NOMO-1 treated with DMSO at 0.1 percent for 48 hours (cell line): ENCODE measurements around the gene TAGLN.

Experiments used
- DNase-seq: peaks from one replicate; lab custom pipeline; 2025; ENCODE audit not compliant: unreplicated experiment; lab: John Stamatoyannopoulos, UW

TAGLN gene

DNA sequence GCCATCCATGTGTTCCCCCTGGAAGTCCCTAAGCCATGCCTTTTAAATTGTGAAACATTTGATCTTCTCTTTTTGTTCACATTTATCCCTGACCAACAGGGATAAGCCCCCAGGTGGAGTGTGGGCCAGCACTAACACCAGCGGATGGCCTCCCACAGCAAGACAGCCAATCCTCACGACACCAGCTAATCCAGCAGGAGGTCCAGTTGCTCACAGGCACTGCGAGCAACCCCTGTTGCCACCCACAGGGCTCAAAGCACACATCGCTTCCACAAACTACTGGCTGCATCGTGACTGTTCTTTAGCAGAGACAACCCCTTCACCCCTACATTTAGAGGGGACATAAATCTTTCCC lies 30.7 kb downstream of the TAGLN start:
- DNase-seq: no peak

DNA sequence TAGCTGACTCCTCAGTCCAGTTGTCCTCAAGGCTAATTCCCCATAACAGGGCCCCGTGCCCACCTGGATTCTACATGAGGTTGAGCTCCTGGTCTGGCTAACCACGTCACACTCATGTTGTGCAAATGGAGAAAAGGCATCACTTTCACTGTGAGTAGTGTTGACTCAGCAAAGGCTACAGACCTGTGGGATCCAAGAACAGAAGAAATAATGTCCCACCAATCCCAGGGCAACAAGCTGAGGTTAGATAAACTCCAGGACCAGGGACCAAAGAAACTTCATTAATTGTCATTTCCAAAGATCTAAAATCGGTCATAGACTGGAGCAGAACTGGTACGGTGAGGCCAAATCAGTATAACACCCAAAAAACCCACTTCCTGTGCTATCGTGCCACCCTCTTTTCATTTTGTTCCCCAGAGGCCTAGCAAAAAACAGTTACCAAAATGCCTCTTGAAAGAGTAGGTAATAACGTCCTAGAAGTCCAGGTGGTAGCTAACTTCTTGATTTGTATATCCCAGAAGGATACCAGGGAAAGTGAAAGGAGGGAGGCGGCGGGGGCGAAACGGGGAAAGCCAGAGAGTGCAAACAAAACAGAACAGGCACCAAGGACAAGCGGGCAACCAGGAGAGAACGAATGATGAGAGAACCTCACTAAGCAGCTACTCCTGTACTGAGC lies 31.3 kb downstream of the TAGLN start:
- DNase-seq: no peak

DNA sequence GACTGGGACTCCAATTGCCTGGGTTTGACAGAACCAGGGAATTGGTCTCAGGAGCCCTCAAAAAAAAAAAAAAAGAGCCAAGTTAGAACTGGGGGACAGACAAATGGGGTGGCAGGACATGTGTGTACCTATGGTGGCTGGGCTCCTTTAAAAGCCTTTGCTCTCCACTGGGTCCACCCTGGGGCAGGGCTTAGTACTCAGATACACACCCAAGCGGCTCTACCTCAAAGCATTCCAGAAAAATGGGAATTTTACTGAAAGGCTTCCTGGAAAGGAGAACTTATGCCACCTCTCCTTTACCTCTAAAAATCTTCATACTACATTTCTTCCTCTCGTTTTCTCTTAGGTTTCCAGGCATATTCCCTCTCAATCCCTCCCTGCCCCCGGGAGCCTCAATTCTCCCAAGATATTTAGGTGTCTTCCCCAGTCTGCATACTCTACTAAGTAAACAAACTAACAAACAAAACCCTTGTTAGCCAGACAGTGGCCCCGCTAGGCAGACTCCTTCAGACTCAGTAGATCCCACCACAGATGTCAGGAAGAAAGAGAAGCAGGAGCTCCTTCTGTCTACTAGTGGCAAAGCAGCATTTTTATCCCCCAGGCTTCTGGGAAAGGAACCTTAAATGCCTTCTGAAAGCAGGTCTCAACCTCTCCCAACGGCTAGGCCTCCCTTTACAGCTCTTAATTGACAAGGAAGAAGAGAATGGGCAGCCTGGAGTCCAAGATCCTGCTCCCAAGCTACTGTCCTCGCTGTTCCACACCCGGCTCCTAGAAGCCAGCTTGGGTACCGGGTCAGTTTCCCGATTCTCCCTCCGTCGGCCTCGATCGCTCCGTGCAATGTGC lies 32.0 kb downstream of the TAGLN start:
- DNase-seq: no peak

DNA sequence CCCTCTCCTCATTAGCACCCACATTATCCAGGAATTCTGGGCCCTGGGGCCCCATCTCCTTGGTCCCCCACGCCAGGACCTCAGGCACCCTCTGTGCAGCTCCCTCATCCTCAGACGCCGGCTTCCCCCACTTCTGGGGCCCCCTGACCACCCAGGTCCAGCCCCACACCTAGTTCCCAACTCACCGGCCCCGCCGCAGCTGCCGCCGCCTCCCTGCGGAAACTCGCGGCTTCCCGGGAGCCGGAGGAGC lies 32.6 kb downstream of the TAGLN start, which contains the start of gene PCSK7:
TSS of gene PCSK7 (minus strand) at position 232 of the 250 bp plus-strand sequence. CDS start 2,229 bp downstream, outside the sequence.
- no peak for DNase-seq

DNA sequence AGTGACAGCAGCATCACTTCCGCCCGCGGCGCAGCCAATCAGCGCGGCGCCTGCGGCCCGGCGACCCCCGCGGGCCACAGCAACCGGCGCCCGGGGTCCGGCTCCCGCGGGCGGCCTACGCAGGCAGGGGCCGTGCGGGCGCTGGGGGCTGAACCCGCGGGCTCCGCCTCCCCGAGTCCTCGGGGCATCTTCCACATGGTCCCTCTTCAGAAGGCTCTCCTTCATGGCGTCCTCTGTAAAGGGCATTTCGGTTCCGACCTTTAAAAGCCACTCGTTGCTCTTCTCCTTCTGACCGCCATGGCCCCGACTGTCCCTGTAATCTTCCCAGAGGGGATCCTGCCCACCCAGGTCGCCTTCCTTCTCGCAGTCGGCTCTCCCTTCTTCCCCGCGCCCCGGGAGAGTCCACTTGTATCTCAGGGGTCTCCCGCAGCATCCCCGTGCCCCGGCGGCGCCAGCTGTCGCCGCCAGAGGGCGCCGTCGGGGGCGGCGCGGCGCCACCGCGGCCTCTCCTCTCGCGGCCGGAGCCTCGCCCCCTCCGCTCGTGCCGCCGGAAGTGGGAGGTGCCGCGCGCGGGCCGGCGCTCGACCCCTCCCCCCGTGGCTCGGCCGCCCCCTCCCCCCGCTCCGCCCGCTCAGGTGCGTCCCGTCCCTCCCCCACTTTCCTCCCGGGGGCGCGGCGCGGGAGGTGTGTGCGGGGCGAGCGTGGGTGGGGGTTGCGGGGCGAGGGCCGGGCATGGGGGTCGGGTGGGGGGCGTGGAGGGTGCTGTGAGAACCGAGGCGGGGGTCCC lies 33.1 kb downstream of the TAGLN start, which contains the start of gene RNF214:
TSS of gene RNF214 (plus strand) at position 580 of the 787 bp plus-strand sequence. CDS start 1,602 bp downstream, outside the sequence.
- peak; percentile 69 for DNase-seq

DNA sequence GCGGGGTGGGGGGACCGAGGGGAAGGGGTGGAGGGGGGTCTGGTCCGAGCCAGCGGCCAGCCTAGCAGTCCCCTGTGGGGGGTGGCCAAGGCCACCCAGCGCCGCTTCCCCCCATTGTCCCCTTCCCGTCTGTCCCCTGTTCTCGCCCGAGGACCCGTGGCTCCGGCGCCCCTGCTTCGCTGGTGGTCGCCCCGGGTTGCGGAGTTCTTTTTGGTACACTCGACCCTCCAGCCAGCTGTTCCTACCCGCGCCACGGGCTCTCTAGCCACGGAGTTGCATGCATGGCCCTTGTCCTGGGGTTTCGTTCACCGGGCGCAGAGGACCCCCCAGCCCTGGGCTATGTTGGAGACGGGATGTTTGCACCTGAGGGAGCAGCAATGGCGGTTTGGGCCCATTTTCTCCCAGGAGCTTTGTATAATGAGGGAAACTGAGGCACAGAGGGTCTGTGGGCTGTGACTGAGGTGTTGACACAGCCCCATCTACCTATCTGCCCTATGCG lies 33.8 kb downstream of the TAGLN start:
- peak; percentile 7 for DNase-seq

DNA sequence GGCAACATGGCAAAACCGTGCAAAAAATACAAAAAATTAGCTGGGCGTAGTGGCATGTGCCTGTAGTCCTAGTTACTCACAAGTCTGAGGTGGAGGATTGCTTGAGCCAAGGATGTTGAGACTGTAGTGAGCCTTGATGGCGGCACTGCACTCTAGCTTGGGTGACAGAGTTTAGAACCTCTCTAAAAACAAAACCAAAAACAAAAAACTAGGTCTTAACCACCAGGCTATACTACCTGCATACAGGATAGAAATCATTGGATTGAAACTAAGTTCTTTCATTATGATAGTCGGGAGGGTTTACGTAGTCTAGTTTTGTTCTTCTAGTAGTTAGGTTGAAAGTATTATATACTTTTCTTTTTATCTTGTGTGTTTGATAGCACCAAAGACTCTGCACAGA lies 39.1 kb downstream of the TAGLN start:
- DNase-seq: no peak

DNA sequence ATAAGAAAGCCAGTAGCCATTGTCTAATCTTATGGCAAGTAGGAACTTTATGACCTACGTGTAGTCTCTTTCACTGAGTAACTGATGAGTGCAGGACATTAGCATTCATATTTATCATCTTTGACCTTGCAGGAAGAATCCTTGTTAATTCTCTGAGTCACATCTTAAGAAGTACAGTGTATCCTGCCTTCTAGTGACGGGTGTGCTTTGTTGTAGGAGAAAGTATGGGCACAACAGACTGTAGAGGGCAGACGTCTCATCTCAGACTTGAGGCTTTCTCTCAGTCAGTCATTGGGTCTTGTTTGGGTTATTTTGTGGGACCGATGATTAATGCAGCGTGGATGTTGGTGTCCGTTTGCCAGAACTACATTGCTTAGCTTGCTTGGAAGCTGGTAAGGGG lies 40.1 kb downstream of the TAGLN start:
- no peak for DNase-seq

DNA sequence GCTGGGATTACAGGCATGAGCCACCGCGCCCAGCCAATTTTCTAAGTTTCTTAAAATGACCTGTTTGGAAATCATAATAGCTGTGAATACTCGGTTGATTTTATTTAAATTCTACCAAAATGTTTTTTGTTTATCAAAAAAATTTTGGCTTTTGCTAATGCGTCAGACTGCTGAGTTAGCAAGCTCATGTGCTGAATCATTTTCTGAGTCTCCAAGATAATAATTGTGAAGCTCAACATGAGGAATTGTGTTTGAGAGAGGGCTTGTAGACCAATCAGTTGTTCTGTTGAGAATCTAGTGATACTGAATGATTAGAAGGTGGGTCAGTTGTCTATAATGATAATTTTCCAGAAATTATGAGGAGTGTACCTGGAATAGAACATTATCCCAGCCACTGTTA lies 49.2 kb downstream of the TAGLN start:
- no peak for DNase-seq

DNA sequence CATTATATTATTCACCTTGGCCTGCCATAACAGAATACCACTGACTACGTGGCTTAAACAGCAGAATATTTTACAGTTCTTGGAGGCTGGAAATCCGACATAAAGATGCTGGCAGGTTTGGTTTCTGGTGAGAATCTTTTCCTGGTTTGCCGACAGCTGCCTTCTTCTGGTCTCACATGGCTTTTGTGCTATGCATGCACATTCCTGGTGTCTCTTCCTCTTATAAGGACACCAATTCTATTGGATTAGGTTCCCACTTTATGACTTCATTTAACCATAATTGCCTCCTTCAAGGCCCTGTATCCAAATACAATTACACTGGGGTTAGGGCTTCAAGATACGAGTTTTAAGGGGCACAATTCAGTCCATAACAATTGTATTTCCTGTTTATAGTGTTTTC lies 50.4 kb downstream of the TAGLN start:
- DNase-seq: no peak

DNA sequence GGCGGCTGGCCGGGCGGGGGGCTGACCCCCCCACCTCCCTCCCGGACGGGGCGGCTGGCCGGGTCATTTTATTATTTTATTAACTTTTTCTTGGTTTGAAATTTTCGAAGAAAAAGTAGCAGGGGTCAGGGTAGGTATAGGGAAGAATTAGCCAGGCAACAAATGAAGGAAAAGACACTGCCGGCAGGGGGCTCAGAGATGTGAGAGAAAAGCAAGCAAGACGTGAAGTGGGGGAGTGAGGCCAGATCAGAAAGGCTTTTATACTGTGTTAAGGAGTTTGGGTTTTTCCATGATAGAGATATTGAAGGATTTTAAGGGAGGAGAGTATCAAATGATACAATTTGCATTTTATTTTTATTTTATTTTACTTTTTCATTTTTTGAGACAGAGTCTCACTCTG lies 52.3 kb downstream of the TAGLN start:
- DNase-seq: no peak

DNA sequence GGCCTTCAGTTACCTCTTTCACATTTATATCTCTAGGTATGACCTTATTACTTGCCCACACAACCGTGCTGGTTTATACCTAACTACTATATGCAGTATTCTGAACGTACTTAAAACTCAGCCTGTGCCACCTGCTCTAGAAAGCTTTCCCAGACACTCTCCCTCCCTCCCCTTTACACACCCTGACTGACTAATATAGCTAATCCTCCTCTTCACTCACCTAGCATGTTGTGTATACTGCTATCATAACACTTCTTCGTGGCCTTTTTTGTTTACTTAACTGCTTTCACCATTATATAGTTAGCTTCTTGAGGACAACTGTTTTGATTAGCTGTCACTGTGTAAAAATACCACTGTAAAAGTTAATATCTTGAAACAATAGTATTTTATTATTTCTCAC lies 56.8 kb downstream of the TAGLN start:
- DNase-seq: no peak

DNA sequence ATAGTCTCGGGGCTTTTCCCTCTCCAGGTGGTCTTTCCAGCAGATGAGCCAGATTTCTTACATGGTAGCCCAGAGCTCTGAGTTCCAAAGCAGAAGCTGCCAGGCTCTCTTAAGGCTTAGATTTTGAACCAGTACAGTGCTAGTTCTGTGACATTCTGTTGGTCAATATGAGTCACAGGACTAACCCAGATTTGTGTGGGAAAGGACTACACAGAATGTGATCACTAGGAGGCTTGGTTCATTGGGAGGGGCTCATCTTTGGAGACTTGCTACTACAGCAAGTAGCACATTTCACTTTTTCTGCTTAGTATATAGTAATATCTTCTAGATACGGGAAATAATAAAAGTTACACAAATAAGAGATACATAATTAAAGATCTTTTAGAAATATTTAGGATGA lies 57.4 kb downstream of the TAGLN start:
- no peak for DNase-seq
